Measurements from ENCODE around the gene MAP3K7CL.

Gene MAP3K7CL

DNA sequence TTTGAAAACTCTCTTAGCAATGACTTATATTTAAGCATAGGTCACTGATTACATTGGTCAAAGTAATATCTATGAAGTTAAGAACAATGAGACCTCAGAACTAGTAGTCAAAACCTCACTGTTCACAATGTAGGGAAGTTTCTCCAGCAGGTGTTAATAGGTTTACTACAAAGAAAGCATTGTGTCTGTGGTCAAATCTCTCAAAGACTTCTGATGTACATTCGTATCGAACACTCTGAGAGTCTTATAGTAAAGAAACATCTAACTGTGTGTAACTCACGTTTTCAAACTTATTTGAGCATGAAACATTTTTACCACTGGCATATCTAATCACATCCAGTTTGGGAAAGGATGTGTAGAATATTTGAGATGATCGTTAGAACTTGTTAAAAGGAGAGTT lies 76.0 kb downstream of the MAP3K7CL start:
- TF ChIP-seq CTCF (IDR thresholded peaks at IDR 0.05; ENCODE audit: low read depth, low read length): no peak
- Histone ChIP-seq H3K4me1 (no peaks in the 10 kb centered on the region), H3K27me3 (peaks cover 7% of the 10 kb centered on the region), H3K9me3 (no peaks in the 10 kb centered on the region), H3K4me3 (ENCODE audit: low read depth, low read length) (no peak overlapping the region), H3K36me3 (no peaks in the 10 kb centered on the region)
- no peak for DNase-seq

DNA sequence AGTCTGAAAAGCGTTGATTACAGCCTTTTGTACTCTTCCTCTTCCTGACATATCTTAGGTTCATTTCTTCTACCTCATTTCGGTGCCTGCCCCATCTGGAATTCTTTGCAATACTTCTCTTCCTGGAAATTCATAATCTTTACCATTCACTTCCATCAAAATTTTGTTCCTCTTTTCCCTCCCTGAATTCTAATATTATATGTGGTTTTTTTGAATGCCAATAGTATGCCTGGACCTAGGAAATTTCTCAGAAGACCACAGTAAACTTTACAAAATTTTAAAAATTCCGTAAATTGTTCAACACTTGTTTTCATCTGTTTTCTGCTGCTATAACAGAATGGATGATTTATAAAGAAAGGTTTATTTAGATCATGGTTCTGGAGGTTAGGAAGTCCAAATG lies 76.8 kb downstream of the MAP3K7CL start:
- Histone ChIP-seq H3K36me3 (no peaks in the 10 kb centered on the region), H3K4me1 (no peaks in the 10 kb centered on the region)

GRCh38 chr21:29208044-29208681 lies 77.7 kb downstream of the MAP3K7CL start:
- no peak overlapping the region for H3K4me3 ChIP-seq (ENCODE audit: low read depth, low read length)
- no peak for DNase-seq
- no peaks in the 10 kb centered on the region for H3K36me3 ChIP-seq
- no peak for TF ChIP-seq CTCF (IDR thresholded peaks at IDR 0.05; ENCODE audit: low read depth, low read length)
- H3K27me3 ChIP-seq: peaks cover 7% of the 10 kb centered on the region
- no peaks in the 10 kb centered on the region for H3K4me1 ChIP-seq
- H3K9me3 ChIP-seq: no peaks in the 10 kb centered on the region

More for the DNA sequence above, 76.8 kb downstream of the MAP3K7CL start:
- H3K9me3 ChIP-seq: no peaks in the 10 kb centered on the region
- TF ChIP-seq CTCF (IDR thresholded peaks at IDR 0.05; ENCODE audit: low read depth, low read length): no peak
- H3K4me3 ChIP-seq (ENCODE audit: low read depth, low read length): no peak overlapping the region
- peaks cover 7% of the 10 kb centered on the region for H3K27me3 ChIP-seq
- no peak for DNase-seq

DNA sequence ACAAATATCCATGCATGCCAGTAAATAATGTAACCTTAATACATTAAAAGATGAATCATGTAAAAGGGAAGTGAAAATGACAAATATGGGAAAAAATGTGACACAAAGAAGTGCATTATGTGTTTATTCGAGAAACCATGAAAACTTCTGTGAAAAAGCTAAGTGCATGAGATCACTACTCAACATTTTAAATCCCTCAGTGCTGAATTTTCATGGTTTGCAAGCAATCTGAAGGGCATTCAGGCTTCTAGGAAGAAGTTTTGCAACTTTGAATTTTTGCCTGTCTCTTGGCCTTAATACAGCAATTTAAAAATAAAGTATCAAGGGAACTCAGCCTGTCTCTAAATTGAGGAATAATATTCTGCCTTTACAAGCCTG lies 78.2 kb downstream of the MAP3K7CL start:
- no peaks in the 10 kb centered on the region for H3K4me1 ChIP-seq
- TF ChIP-seq CTCF (IDR thresholded peaks at IDR 0.05; ENCODE audit: low read depth, low read length): no peak

DNA sequence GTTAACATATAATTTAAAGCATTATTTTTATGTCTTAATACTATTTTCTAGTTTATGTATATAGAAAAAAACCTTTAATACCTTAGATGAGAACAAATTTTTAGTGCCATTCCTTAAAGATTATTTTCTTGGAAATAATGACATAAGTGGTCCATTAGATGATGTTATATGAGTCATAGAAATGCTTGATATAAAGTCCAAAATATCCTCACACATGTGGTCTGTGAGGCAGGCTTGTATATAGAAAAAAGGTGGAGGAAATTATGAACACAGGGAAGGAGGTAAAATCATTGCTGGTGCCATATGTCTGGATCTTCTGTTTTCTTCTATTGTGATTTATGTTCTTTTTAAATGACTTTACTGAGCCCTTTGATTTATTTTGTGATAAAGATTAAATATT lies 79.3 kb downstream of the MAP3K7CL start:
- H3K4me1 ChIP-seq: no peaks in the 10 kb centered on the region
- peaks cover 11% of the 10 kb centered on the region for H3K27me3 ChIP-seq
- H3K4me3 ChIP-seq (ENCODE audit: low read depth, low read length): no peak overlapping the region
- H3K36me3 ChIP-seq: no peaks in the 10 kb centered on the region
- no peak for TF ChIP-seq CTCF (IDR thresholded peaks at IDR 0.05; ENCODE audit: low read depth, low read length)
- H3K9me3 ChIP-seq: no peaks in the 10 kb centered on the region
- no peak for DNase-seq

More for the DNA sequence above, 78.2 kb downstream of the MAP3K7CL start:
- H3K9me3 ChIP-seq: no peaks in the 10 kb centered on the region
- peaks cover 7% of the 10 kb centered on the region for H3K27me3 ChIP-seq
- H3K4me3 ChIP-seq (ENCODE audit: low read depth, low read length): no peak overlapping the region
- no peaks in the 10 kb centered on the region for H3K36me3 ChIP-seq
- no peak for DNase-seq

DNA sequence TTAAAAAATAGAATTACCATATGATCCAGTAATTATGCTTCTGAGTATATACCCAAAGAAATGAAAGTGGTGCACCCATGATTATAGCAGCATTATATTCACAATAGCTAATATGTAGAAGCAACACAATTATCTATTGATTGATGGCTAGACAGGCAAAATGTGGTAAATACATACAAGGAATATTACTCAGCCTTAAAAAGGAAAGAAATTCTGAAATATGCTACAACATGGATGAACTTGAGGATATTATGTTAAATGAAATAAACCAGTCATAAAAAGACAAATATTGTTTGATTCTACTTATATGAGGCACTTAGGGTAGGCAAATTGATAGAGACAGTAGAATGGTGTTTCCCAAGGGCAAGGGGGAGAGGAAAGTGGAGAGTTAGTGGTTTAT lies 80.8 kb downstream of the MAP3K7CL start:
- H3K9me3 ChIP-seq: no peaks in the 10 kb centered on the region
- no peak overlapping the region for H3K4me3 ChIP-seq (ENCODE audit: low read depth, low read length)
- H3K36me3 ChIP-seq: no peaks in the 10 kb centered on the region
- no peak for TF ChIP-seq CTCF (IDR thresholded peaks at IDR 0.05; ENCODE audit: low read depth, low read length)
- no peak for DNase-seq
- H3K4me1 ChIP-seq: no peaks in the 10 kb centered on the region
- peaks cover 11% of the 10 kb centered on the region for H3K27me3 ChIP-seq

All from BE2C (cell line).